LNCAP (cell line): Measurements from ENCODE around the gene SEH1L.

Experiments used
- TF ChIP-seq, protein P1 (sequence below): fragments of 450-650 bp; IDR thresholded peaks from 2 replicates; pipeline ENCODE4 v1.5.1; 2017; ENCODE audit warnings: mild to moderate bottlenecking

Gene SEH1L

GRCh38 chr18:12998332-12999060, 50.7 kb downstream of the SEH1L start:
- TF ChIP-seq, protein P1, sequence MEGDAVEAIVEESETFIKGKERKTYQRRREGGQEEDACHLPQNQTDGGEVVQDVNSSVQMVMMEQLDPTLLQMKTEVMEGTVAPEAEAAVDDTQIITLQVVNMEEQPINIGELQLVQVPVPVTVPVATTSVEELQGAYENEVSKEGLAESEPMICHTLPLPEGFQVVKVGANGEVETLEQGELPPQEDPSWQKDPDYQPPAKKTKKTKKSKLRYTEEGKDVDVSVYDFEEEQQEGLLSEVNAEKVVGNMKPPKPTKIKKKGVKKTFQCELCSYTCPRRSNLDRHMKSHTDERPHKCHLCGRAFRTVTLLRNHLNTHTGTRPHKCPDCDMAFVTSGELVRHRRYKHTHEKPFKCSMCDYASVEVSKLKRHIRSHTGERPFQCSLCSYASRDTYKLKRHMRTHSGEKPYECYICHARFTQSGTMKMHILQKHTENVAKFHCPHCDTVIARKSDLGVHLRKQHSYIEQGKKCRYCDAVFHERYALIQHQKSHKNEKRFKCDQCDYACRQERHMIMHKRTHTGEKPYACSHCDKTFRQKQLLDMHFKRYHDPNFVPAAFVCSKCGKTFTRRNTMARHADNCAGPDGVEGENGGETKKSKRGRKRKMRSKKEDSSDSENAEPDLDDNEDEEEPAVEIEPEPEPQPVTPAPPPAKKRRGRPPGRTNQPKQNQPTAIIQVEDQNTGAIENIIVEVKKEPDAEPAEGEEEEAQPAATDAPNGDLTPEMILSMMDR = no peak

- TF ChIP-seq, protein P1 = peak; percentile 72
Observed at GRCh38 chr18:13003466-13003896, 55.7 kb downstream of the SEH1L start.

GRCh38 chr18:13004396-13004795, 56.6 kb downstream of the SEH1L start:
- TF ChIP-seq, protein P1 = no peak

GRCh38 chr18:13005289-13005688, 57.5 kb downstream of the SEH1L start:
- TF ChIP-seq, protein P1 = no peak

DNA sequence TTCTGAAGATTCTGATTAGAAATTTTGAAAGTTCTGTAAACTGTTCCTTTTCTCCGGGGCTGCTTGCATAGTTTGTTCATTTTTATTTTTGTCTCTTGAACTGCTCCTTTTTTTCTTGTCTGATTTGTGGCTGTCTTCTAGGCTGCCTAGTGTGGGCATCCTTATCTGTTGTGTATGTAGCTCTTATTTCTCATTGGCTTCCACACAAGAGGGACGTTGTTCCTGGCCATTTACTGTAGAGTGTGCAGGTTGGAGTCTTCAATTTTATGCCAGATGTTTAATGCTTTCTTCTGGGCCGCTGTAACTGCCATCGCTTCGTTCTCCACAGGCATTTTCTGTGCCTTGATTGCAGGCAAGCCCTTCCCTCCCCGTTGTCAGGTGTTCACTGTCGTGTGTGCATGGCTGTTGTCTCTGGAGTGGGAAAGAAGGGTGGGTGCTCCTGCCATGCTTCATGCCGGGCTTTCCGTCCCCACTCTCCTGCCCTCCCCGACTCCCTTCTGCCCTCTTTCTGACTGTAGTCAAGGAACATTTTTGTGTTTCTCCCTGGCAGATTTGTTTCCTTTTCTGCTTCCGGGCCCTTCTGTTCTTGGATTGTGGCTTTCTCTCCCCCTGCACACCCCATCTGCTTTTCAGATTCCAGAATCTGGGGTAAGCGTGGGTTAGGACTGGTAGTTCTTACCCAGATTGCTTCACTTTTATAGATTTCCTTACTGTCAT, 58.9 kb downstream of the SEH1L start:
- TF ChIP-seq, protein P1 = no peak

DNA sequence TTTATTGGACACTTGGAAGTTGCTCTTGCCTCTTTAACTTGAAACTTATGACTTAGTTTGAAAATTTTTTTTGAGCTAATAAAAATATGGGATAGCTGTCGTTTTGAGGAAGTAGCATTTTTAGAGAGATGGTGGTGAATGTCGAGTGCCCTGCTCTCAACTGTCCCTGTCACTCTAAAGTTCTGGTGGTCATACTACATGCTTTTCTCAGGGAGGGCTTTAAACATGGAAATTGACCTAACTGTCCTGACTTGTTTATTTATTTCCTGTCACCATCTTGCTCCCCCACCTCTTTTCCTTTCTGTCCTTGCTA, 59.4 kb downstream of the SEH1L start:
- TF ChIP-seq, protein P1 = no peak

- TF ChIP-seq, protein P1 = no peak
Observed at GRCh38 chr18:13011719-13012118, 63.9 kb downstream of the SEH1L start.
